Retinal pigment epithelial cell (primary cell): Measurements from ENCODE around the gene WSB1.
A peak's percentile ranks its signal among the peaks of the same experiment; 100 is the strongest.

Experiments
- DNase-seq: peaks from one replicate; pipeline ENCODE4 v3.0.0-alpha.2; 2010; ENCODE audit warnings: low read depth
- H3K4me3 ChIP-seq: 2 replicates; pipeline ENCODE4 v1.5.1; 2011; ENCODE audit warnings: mild to moderate bottlenecking, low read length, control low read depth, moderate library complexity
- CTCF ChIP-seq: conservative IDR thresholded peaks from 2 replicates; pipeline ENCODE4 v1.5.1; 2011; ENCODE audit warnings: low read depth, low read length, control low read depth, inconsistent platforms

The WSB1 gene

GRCh38 chr17:27353461-27354050 lies 59.6 kb downstream of the WSB1 start:
- no peak for TF ChIP-seq CTCF
- peak overlapping the region; percentile 60 for H3K4me3 ChIP-seq

GRCh38 chr17:27354051-27354490 lies 60.2 kb downstream of the WSB1 start:
- TF ChIP-seq CTCF: no peak

More at GRCh38 chr17:27353461-27354050, 59.6 kb downstream of the WSB1 start:
- peak; percentile 59 for DNase-seq

GRCh38 chr17:27354491-27355081 lies 60.7 kb downstream of the WSB1 start:
- no peak overlapping the region for H3K4me3 ChIP-seq
- no peak for TF ChIP-seq CTCF
- DNase-seq: no peak

More at GRCh38 chr17:27354051-27354490, 60.2 kb downstream of the WSB1 start:
- DNase-seq: no peak
- H3K4me3 ChIP-seq: peak overlapping the region; percentile 56

- no peak overlapping the region for H3K4me3 ChIP-seq
- no peak for DNase-seq
- no peak for TF ChIP-seq CTCF
Observed at GRCh38 chr17:27355419-27355818, 61.5 kb downstream of the WSB1 start.

- H3K4me3 ChIP-seq: no peak overlapping the region
- TF ChIP-seq CTCF: no peak
- no peak for DNase-seq
Observed at GRCh38 chr17:27356091-27356705, 62.3 kb downstream of the WSB1 start.

- no peak for TF ChIP-seq CTCF
- no peak overlapping the region for H3K4me3 ChIP-seq
- DNase-seq: no peak
Observed at GRCh38 chr17:27357236-27357635, 63.3 kb downstream of the WSB1 start.

- no peak for TF ChIP-seq CTCF
- no peak overlapping the region for H3K4me3 ChIP-seq
- DNase-seq: no peak
Observed at GRCh38 chr17:27360507-27360906, 66.6 kb downstream of the WSB1 start.
